Osteoblast (primary cell): ENCODE data around the gene CAMTA1. TPM values are rescaled to one million over a fixed set of nuclear protein-coding genes. Genes with fewer than 3 reads are reported as not detected.

Source experiments
- DNase-seq: peaks from one replicate; pipeline ENCODE4 v3.0.0; 2011; ENCODE audit warnings: low spot score, mixed read lengths; ENCODE audit not compliant: insufficient read length; ENCODE audit errors: missing footprints
- H2AFZ ChIP-seq: 2 replicates; pipeline ENCODE4 v1.6.0; 2011; ENCODE audit warnings: mild to moderate bottlenecking, low read length
- H3K27ac ChIP-seq: 2 replicates; pipeline ENCODE4 v1.5.1; 2011; ENCODE audit warnings: mild to moderate bottlenecking, low read depth, low read length, moderate library complexity
- H3K27me3 ChIP-seq: 2 replicates; pipeline ENCODE4 v1.6.0; 2012; ENCODE audit warnings: mild to moderate bottlenecking, control low read depth, inconsistent platforms, low read length, moderate library complexity; ENCODE audit not compliant: insufficient read depth
- H3K36me3 ChIP-seq: 2 replicates; pipeline ENCODE4 v1.5.1; 2011; ENCODE audit warnings: mild to moderate bottlenecking, low read length, control low read depth, moderate library complexity; ENCODE audit not compliant: insufficient read depth
- H3K4me1 ChIP-seq: 2 replicates; pipeline ENCODE4 v1.5.1; 2011; ENCODE audit warnings: mild to moderate bottlenecking, low read length, control low read depth, moderate library complexity; ENCODE audit not compliant: insufficient read depth
- H3K4me2 ChIP-seq: 2 replicates; pipeline ENCODE4 v1.6.0; 2011; ENCODE audit warnings: mild to moderate bottlenecking, low read length; ENCODE audit not compliant: insufficient read depth
- H3K4me3 ChIP-seq: fragments of 200-600 bp; sonication (generic); 3 replicates; pipeline ENCODE4 v1.5.1; 2012; ENCODE audit warnings: mild to moderate bottlenecking, low read length, inconsistent platforms; ENCODE audit not compliant: insufficient read depth
- H3K79me2 ChIP-seq: 2 replicates; pipeline ENCODE4 v1.6.0; 2012; ENCODE audit warnings: mild to moderate bottlenecking, low read length, control low read depth, inconsistent platforms; ENCODE audit not compliant: insufficient read depth
- H3K9me3 ChIP-seq: 2 replicates; pipeline ENCODE4 v1.5.1; 2011; ENCODE audit warnings: low read depth, low read length, control low read depth
- H4K20me1 ChIP-seq: 2 replicates; pipeline ENCODE4 v1.6.0; 2012; ENCODE audit warnings: mild to moderate bottlenecking, low read length, control low read depth; ENCODE audit not compliant: insufficient read depth
- CTCF ChIP-seq: IDR thresholded peaks from 2 replicates; pipeline ENCODE4 v1.5.1; 2011; ENCODE audit warnings: mild to moderate bottlenecking, low read depth, low read length, moderate library complexity; ENCODE audit errors: extremely low read depth
- total RNA-seq: library from RNA; depleted of rRNA; stranded (reverse); fragments of >200 nt; gene quantifications from 2 replicates; pipeline ENCODE4 v1.2.3, GENCODE V29; 2012

The CAMTA1 gene
- total RNA-seq, 1 donor = 47.4 TPM

- H3K27me3 ChIP-seq = peaks cover 8% of the 10 kb centered on the region
- no peak overlapping the region for H3K4me3 ChIP-seq
- no peak overlapping the region for H3K27ac ChIP-seq
- H3K4me1 ChIP-seq = peaks cover 5% of the 10 kb centered on the region
- H3K79me2 ChIP-seq = no peaks in the 10 kb centered on the region
- H3K4me2 ChIP-seq = no peak overlapping the region
- H2AFZ ChIP-seq = no peak overlapping the region
- no peak for TF ChIP-seq CTCF
- DNase-seq = no peak
- no peaks in the 10 kb centered on the region for H4K20me1 ChIP-seq
- no peaks in the 10 kb centered on the region for H3K9me3 ChIP-seq
- no peaks in the 10 kb centered on the region for H3K36me3 ChIP-seq
Measured at GRCh38 chr1:6995789-6996188, 210.5 kb downstream of the CAMTA1 start.

GRCh38 chr1:6996371-6996770, 211.1 kb downstream of the CAMTA1 start:
- H3K4me1 ChIP-seq = no peaks in the 10 kb centered on the region
- H3K9me3 ChIP-seq = no peaks in the 10 kb centered on the region
- TF ChIP-seq CTCF = no peak
- H3K4me2 ChIP-seq = no peak overlapping the region
- DNase-seq = no peak
- H3K36me3 ChIP-seq = no peaks in the 10 kb centered on the region
- no peak overlapping the region for H2AFZ ChIP-seq
- H3K79me2 ChIP-seq = no peaks in the 10 kb centered on the region
- no peaks in the 10 kb centered on the region for H4K20me1 ChIP-seq
- H3K4me3 ChIP-seq = no peak overlapping the region
- H3K27me3 ChIP-seq = peaks cover 8% of the 10 kb centered on the region
- H3K27ac ChIP-seq = no peak overlapping the region

GRCh38 chr1:6996866-6997265, 211.6 kb downstream of the CAMTA1 start:
- H4K20me1 ChIP-seq = no peaks in the 10 kb centered on the region
- no peak overlapping the region for H3K4me3 ChIP-seq
- no peaks in the 10 kb centered on the region for H3K4me1 ChIP-seq
- no peak overlapping the region for H2AFZ ChIP-seq
- H3K27me3 ChIP-seq = peaks cover 8% of the 10 kb centered on the region
- H3K36me3 ChIP-seq = no peaks in the 10 kb centered on the region
- DNase-seq = no peak
- no peak for TF ChIP-seq CTCF
- no peaks in the 10 kb centered on the region for H3K79me2 ChIP-seq
- no peak overlapping the region for H3K27ac ChIP-seq
- no peak overlapping the region for H3K4me2 ChIP-seq
- H3K9me3 ChIP-seq = no peaks in the 10 kb centered on the region

- no peak overlapping the region for H3K4me3 ChIP-seq
- H4K20me1 ChIP-seq = no peaks in the 10 kb centered on the region
- no peak for TF ChIP-seq CTCF
- peaks cover 8% of the 10 kb centered on the region for H3K27me3 ChIP-seq
- no peaks in the 10 kb centered on the region for H3K4me1 ChIP-seq
- DNase-seq = no peak
- no peaks in the 10 kb centered on the region for H3K9me3 ChIP-seq
- no peak overlapping the region for H2AFZ ChIP-seq
- H3K27ac ChIP-seq = no peak overlapping the region
- H3K36me3 ChIP-seq = no peaks in the 10 kb centered on the region
- no peaks in the 10 kb centered on the region for H3K79me2 ChIP-seq
- no peak overlapping the region for H3K4me2 ChIP-seq
Measured at GRCh38 chr1:6998267-6998666, 213.0 kb downstream of the CAMTA1 start.
